ENCODE measurements around the gene MEIKIN. TPM values are rescaled to one million over a fixed set of nuclear protein-coding genes. Genes with fewer than 3 reads are reported as not detected.

MEIKIN gene
- total RNA-seq, 1 experiment from 2014 or later: not detected

DNA sequence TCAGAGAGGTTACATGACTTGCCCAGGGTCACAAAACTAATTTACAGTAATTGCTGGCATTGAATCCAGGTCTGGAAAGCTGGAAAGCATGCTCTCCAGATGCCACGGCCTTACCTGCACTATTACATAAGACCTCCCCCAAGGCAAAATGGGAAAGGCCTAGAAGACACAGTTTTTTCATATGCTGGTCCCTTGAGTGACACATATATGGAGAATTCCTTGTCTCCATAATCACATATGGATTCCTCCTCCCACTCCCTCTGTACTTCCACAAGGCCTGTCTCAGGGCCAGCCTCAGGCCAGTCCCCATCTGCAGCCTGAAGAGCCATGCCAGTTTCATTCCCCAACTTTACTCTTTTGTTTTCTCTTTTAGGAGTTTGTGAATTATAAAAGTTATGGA is 28.6 kb upstream of the MEIKIN start:
- no peak overlapping the region for H4K8ac ChIP-seq (replicated peaks; ENCODE audit: insufficient read length, low read depth, low read length)
- H3K27me3 Mint-ChIP-seq (ENCODE audit: low read depth): no peaks in the 10 kb centered on the region
- DNase-seq: no peak
- TF ChIP-seq, protein P1, sequence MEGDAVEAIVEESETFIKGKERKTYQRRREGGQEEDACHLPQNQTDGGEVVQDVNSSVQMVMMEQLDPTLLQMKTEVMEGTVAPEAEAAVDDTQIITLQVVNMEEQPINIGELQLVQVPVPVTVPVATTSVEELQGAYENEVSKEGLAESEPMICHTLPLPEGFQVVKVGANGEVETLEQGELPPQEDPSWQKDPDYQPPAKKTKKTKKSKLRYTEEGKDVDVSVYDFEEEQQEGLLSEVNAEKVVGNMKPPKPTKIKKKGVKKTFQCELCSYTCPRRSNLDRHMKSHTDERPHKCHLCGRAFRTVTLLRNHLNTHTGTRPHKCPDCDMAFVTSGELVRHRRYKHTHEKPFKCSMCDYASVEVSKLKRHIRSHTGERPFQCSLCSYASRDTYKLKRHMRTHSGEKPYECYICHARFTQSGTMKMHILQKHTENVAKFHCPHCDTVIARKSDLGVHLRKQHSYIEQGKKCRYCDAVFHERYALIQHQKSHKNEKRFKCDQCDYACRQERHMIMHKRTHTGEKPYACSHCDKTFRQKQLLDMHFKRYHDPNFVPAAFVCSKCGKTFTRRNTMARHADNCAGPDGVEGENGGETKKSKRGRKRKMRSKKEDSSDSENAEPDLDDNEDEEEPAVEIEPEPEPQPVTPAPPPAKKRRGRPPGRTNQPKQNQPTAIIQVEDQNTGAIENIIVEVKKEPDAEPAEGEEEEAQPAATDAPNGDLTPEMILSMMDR (conservative IDR thresholded peaks at IDR 0.05): no peak
- H3K36me3 Mint-ChIP-seq (ENCODE audit: insufficient read depth in 1 of 3, low read depth in 3 of 3): no peaks in the 10 kb centered on the region; a peak in 1 of 7 replicates
- H3K56ac ChIP-seq (ENCODE audit: insufficient read length, low read depth, low read length): no peak overlapping the region
- H3K9me3 ChIP-seq (ENCODE audit: control insufficient read depth, low read depth, low read length): no peaks in the 10 kb centered on the region
- H3K79me1 ChIP-seq (ENCODE audit: insufficient read depth, low read depth, low read length, poor library complexity, severe bottlenecking): no peaks in the 10 kb centered on the region
- no peak overlapping the region for H2BK12ac ChIP-seq (ENCODE audit: insufficient read length, low read depth, low read length)
- H4K5ac ChIP-seq (ENCODE audit: insufficient read length, low read depth, low read length): no peak overlapping the region
- H3K9me3 Mint-ChIP-seq: no peaks in the 10 kb centered on the region
- H3K4me3 Mint-ChIP-seq: no peak overlapping the region
- H3K27me3 ChIP-seq (ENCODE audit: insufficient read depth, low read length): no peaks in the 10 kb centered on the region
- H4K20me1 ChIP-seq (ENCODE audit: control insufficient read depth, insufficient read depth, insufficient read length): no peaks in the 10 kb centered on the region
- no peaks in the 10 kb centered on the region for H3K23me2 ChIP-seq (ENCODE audit: insufficient read length, low read depth, low read length, poor library complexity, severe bottlenecking)
- H3K27ac Mint-ChIP-seq: no peak overlapping the region
- no peaks in the 10 kb centered on the region for H3K79me2 ChIP-seq (ENCODE audit: insufficient read depth, low read length)
- H2BK15ac ChIP-seq (ENCODE audit: low read depth, low read length): no peak overlapping the region
- no peak overlapping the region for H3K4me2 ChIP-seq (ENCODE audit: insufficient read depth, insufficient read length, low read length)
- H3K4me1 Mint-ChIP-seq: peaks cover 14 to 16% of the 10 kb centered on the region in 2 experiments
- no peak overlapping the region for H3K23ac ChIP-seq (ENCODE audit: insufficient read length, low read depth, low read length)
- no peak overlapping the region for H3K9ac ChIP-seq (ENCODE audit: extremely low read depth, insufficient read length, low read length)
- no peak overlapping the region for H2BK5ac ChIP-seq (ENCODE audit: insufficient read length, low read length)
- no peak overlapping the region for H3K4ac ChIP-seq (ENCODE audit: low read depth, low read length)
- H2AFZ ChIP-seq (ENCODE audit: low read length): no peak overlapping the region
- H2BK120ac ChIP-seq (ENCODE audit: low read depth, low read length, poor library complexity, severe bottlenecking): no peak overlapping the region
- H2AK5ac ChIP-seq (ENCODE audit: insufficient read length, low read length): no peak overlapping the region
- no peak overlapping the region for H3K14ac ChIP-seq (ENCODE audit: insufficient read depth, low read length)
- H3K18ac ChIP-seq (ENCODE audit: insufficient read length, low read depth, low read length): no peak overlapping the region
- H3K27ac ChIP-seq (ENCODE audit: insufficient read length, low read depth, low read length): no peak overlapping the region
- H3T11ph ChIP-seq (ENCODE audit: low read length): no peak overlapping the region
- no peak overlapping the region for H2BK20ac ChIP-seq (ENCODE audit: low read depth, low read length, poor library complexity, severe bottlenecking)
- peaks cover 2% of the 10 kb centered on the region; the same call in 1 of the 2 replicates for H3K4me1 ChIP-seq (ENCODE audit: insufficient read depth, low read length)
- no CpG with 5 or more reads among the region's 1 CpG for WGBS (ENCODE audit: extremely low coverage, insufficient read length, low lambda C conversion rate)
- no peak overlapping the region for H4K91ac ChIP-seq (ENCODE audit: insufficient read length, low read depth, low read length)

Data from H9 (cell line).